DND-41 (cell line): ENCODE data around the gene NFATC3.

Experiments used
- ATAC-seq: fragments of 200-7000 bp; cut with Tn5 transposase; 3 replicates; pipeline ENCODE4 v1.9.1; 2021; ENCODE audit warnings: low read depth; ENCODE audit not compliant: insufficient read depth
- DNase-seq: peaks from one replicate; pipeline ENCODE4 v3.0.0-alpha.2; 2020
- H2AFZ ChIP-seq: 2 replicates; pipeline ENCODE4 v1.6.0; 2012; ENCODE audit warnings: low read depth, low read length
- H3K27ac ChIP-seq: 2 replicates; pipeline ENCODE4 v1.5.1; 2012; ENCODE audit warnings: low read length, inconsistent platforms
- H3K27me3 ChIP-seq: fragments of 200-600 bp; sonication (generic); 2 replicates; pipeline ENCODE4 v1.6.0; 2012; ENCODE audit warnings: low read length, mild to moderate bottlenecking, inconsistent platforms; ENCODE audit not compliant: insufficient read depth, poor library complexity
- H3K36me3 ChIP-seq: 2 replicates; pipeline ENCODE4 v1.5.1; 2012; ENCODE audit warnings: low read length, inconsistent platforms; ENCODE audit not compliant: insufficient read depth
- H3K4me1 ChIP-seq: 2 replicates; pipeline ENCODE4 v1.5.1; 2012; ENCODE audit warnings: mild to moderate bottlenecking, low read length; ENCODE audit not compliant: insufficient read depth
- H3K4me2 ChIP-seq: 2 replicates; pipeline ENCODE4 v1.6.0; 2012; ENCODE audit warnings: mild to moderate bottlenecking, moderate library complexity, low read length, inconsistent platforms; ENCODE audit not compliant: insufficient read depth
- H3K4me3 ChIP-seq, 2 experiments: fragments of 200-600 bp in 1 of 2; shearing (Covaris generic) in 1 of 2; 2 replicates each; pipeline ENCODE4 v1.5.1; 2012 to 2016; ENCODE audit warnings: inconsistent platforms in 2 of 2, low read length in 2 of 2, mild to moderate bottlenecking in 2 of 2, low read depth in 1 of 2, moderate library complexity in 1 of 2
- H3K79me2 ChIP-seq: 2 replicates; pipeline ENCODE4 v1.6.0; 2012; ENCODE audit warnings: low read length, inconsistent platforms; ENCODE audit not compliant: insufficient read depth
- H3K9ac ChIP-seq: 2 replicates; pipeline ENCODE4 v1.6.0; 2012; ENCODE audit warnings: low read depth, mild to moderate bottlenecking, inconsistent platforms, low read length, moderate library complexity
- H3K9me3 ChIP-seq: 2 replicates; pipeline ENCODE4 v1.5.1; 2012; ENCODE audit warnings: low read length, moderate library complexity, mild to moderate bottlenecking, inconsistent platforms; ENCODE audit not compliant: insufficient read depth, severe bottlenecking
- H4K20me1 ChIP-seq: 2 replicates; pipeline ENCODE4 v1.6.0; 2012; ENCODE audit warnings: low read length; ENCODE audit not compliant: insufficient read depth
- EZH2 ChIP-seq: IDR thresholded peaks from 3 replicates; pipeline ENCODE4 v1.6.1; 2012; ENCODE audit warnings: borderline replicate concordance, low read depth, mild to moderate bottlenecking, moderate library complexity, low read length, inconsistent platforms; ENCODE audit not compliant: severe bottlenecking
- TF ChIP-seq, protein P1 (sequence below): IDR thresholded peaks from 2 replicates; pipeline ENCODE4 v1.5.1; 2012; ENCODE audit warnings: borderline replicate concordance, low read length, moderate library complexity, mild to moderate bottlenecking; ENCODE audit not compliant: poor library complexity, severe bottlenecking; ENCODE audit errors: extremely low read depth

The NFATC3 gene

DNA sequence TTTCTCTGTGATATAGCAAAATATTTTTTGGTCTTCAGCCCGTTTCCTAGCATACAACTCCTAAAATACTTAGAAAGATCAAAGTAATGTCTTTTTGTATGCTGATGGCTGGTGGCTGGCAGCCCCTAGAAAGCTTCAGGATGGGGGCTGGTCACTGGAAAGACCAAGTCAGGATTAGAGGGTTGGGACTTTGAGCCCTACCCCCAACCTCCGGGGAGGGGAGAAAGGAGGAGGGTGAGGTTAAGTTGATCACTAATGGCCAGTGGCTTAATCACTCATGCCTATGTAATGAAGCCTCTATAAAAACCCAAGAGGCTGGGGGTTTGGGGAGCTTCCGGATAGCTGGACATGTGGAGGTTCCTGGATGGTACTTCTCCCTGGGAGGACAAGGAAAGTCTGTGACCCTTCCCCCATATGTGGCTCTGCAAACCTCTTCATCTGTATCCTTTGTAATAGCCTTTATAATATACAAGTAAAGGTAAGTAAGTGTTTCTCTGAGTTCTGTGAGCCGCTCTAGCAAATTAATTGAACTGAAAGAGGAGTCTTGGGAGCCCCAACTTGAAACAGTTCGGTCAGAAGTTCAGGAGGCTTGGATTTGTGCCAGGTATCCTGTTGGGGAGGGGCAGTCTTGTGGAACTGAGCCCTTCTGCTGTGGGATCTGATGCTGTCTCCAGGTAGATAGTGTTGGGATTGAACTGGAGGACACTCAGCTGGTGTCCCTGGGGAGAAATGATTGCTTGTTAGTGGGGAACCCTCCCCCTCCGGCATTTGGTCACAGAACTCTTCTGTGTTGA, 182.6 kb downstream of the NFATC3 start:
- DNase-seq (no peak), ATAC-seq (no peak)
- Histone ChIP-seq H2AFZ (no peak overlapping the region), H3K4me3 (no peak overlapping the region), H3K4me2 (peak overlapping the region; percentile 34), H3K27ac (peak overlapping the region; percentile 22; the same call in 1 of the 2 replicates), H4K20me1 (peaks cover 34% of the 10 kb centered on the region; the same call in 1 of the 2 replicates), H3K9me3 (no peaks in the 10 kb centered on the region), H3K4me1 (peaks cover 70% of the 10 kb centered on the region), H3K79me2 (peaks cover 95% of the 10 kb centered on the region), H3K36me3 (peaks cover 48% of the 10 kb centered on the region), H3K27me3 (no peaks in the 10 kb centered on the region), H3K9ac (peak overlapping the region; percentile 17)
- TF ChIP-seq, protein P1, sequence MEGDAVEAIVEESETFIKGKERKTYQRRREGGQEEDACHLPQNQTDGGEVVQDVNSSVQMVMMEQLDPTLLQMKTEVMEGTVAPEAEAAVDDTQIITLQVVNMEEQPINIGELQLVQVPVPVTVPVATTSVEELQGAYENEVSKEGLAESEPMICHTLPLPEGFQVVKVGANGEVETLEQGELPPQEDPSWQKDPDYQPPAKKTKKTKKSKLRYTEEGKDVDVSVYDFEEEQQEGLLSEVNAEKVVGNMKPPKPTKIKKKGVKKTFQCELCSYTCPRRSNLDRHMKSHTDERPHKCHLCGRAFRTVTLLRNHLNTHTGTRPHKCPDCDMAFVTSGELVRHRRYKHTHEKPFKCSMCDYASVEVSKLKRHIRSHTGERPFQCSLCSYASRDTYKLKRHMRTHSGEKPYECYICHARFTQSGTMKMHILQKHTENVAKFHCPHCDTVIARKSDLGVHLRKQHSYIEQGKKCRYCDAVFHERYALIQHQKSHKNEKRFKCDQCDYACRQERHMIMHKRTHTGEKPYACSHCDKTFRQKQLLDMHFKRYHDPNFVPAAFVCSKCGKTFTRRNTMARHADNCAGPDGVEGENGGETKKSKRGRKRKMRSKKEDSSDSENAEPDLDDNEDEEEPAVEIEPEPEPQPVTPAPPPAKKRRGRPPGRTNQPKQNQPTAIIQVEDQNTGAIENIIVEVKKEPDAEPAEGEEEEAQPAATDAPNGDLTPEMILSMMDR: no peak
- no peak for TF ChIP-seq EZH2

DNA sequence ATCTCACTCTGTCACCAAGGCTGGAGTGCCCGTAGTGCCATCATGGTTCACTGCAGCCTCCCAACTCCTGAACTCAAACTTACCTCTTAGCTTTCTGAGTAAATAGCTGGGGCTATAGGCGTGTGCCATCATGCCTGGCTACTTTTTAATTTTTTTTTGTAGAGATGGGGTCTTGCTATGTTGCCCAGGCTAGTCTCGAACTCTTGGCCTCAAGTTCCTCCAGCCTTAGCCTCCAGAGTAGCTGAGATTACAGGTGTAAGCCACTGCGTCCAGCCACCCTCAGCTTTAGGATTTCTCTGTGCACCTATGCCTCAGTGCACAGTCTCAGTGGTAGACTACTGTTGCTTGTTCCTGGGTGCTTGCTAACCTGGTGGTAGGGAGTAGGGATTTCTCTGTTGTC, 184.6 kb downstream of the NFATC3 start:
- Histone ChIP-seq H3K36me3 (peaks cover 68% of the 10 kb centered on the region), H4K20me1 (peaks cover 54% of the 10 kb centered on the region), H3K4me2 (no peak overlapping the region), H3K79me2 (peaks cover 100% of the 10 kb centered on the region), H3K9ac (0 out of 2 replicates have a peak overlapping the region, but pooled peaks have one; percentile 1), H3K27me3 (no peaks in the 10 kb centered on the region), H3K4me3 (no peak overlapping the region), H3K27ac (no peak overlapping the region; the same call in 1 of the 2 replicates), H2AFZ (no peak overlapping the region), H3K9me3 (no peaks in the 10 kb centered on the region), H3K4me1 (peaks cover 78% of the 10 kb centered on the region)
- ATAC-seq: no peak
- no peak for DNase-seq
- TF ChIP-seq, protein P1: no peak
- TF ChIP-seq EZH2: no peak

DNA sequence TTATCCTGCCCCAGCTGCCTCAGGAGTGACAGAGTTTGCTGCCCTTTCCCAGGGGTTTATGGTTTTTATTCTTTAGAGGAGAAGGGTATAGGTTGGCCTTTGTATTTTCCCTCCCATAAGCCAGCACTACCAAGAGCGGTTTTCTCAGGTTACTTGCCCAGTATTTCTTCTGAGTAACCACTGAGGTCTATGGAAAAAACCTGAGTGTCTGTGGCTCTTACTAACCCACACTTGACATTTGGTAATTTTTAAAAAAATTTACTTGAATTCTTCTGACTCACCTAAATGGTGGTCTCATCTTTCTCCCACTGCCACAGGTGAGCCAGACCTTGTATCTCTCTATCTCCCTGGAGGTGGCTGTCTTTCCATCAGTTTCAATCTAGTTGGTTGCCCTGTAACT, 185.2 kb downstream of the NFATC3 start:
- TF ChIP-seq, protein P1: no peak
- no peak for TF ChIP-seq EZH2
- Histone ChIP-seq H3K9me3 (no peaks in the 10 kb centered on the region), H4K20me1 (peaks cover 57% of the 10 kb centered on the region), H3K4me3 (no peak overlapping the region), H3K27ac (no peak overlapping the region; the same call in 1 of the 2 replicates), H3K9ac (0 out of 2 replicates have a peak overlapping the region, but pooled peaks have one; percentile 1), H3K79me2 (peaks cover 97% of the 10 kb centered on the region), H3K36me3 (peaks cover 70% of the 10 kb centered on the region), H3K4me2 (no peak overlapping the region), H3K4me1 (peaks cover 81% of the 10 kb centered on the region), H3K27me3 (no peaks in the 10 kb centered on the region), H2AFZ (no peak overlapping the region)
- no peak for DNase-seq
- ATAC-seq: no peak
